GM21576 (cell line): ENCODE results near the gene SESTD1.

Experiments used
- ATAC-seq: cut with Tn5 transposase; IDR thresholded peaks from one replicate; pipeline ENCODE4 v1.9.1; 2021; ENCODE audit warnings: mild to moderate bottlenecking, moderate library complexity; ENCODE audit not compliant: unreplicated experiment

Gene SESTD1

GRCh38 chr2:179193759-179194394 is 70.8 kb downstream of the SESTD1 start:
- ATAC-seq = no peak

GRCh38 chr2:179191110-179191509 is 73.5 kb downstream of the SESTD1 start:
- ATAC-seq = no peak

GRCh38 chr2:179186126-179186525 is 78.5 kb downstream of the SESTD1 start:
- no peak for ATAC-seq

- ATAC-seq = no peak
These were observed 80.0 kb downstream of the SESTD1 start for GRCh38 chr2:179184610-179185009.

GRCh38 chr2:179181002-179181401 is 83.6 kb downstream of the SESTD1 start:
- ATAC-seq = no peak

GRCh38 chr2:179180242-179180641 is 84.4 kb downstream of the SESTD1 start:
- no peak for ATAC-seq

GRCh38 chr2:179179719-179180118 is 84.9 kb downstream of the SESTD1 start:
- no peak for ATAC-seq

- ATAC-seq = no peak
These were observed 86.9 kb downstream of the SESTD1 start for GRCh38 chr2:179177694-179178093.

GRCh38 chr2:179174240-179174639 is 90.4 kb downstream of the SESTD1 start:
- ATAC-seq = no peak

GRCh38 chr2:179172894-179173293 is 91.7 kb downstream of the SESTD1 start:
- ATAC-seq = no peak

GRCh38 chr2:179171371-179171770 is 93.3 kb downstream of the SESTD1 start:
- no peak for ATAC-seq

- ATAC-seq = no peak
These were observed 93.7 kb downstream of the SESTD1 start for GRCh38 chr2:179170901-179171300.

GRCh38 chr2:179165356-179166000 is 99.2 kb downstream of the SESTD1 start:
- no peak for ATAC-seq

GRCh38 chr2:179141206-179141605 is 123.4 kb downstream of the SESTD1 start:
- no peak for ATAC-seq

GRCh38 chr2:179140571-179140970 is 124.1 kb downstream of the SESTD1 start:
- no peak for ATAC-seq

GRCh38 chr2:179139506-179139905 is 125.1 kb downstream of the SESTD1 start:
- no peak for ATAC-seq

- ATAC-seq = no peak
These were observed 127.4 kb downstream of the SESTD1 start for GRCh38 chr2:179137200-179137759.

- ATAC-seq = no peak
These were observed 131.6 kb downstream of the SESTD1 start for GRCh38 chr2:179133016-179133415.

GRCh38 chr2:179132076-179132475 is 132.6 kb downstream of the SESTD1 start:
- no peak for ATAC-seq

- ATAC-seq = no peak
These were observed 134.1 kb downstream of the SESTD1 start for GRCh38 chr2:179130560-179130959.

GRCh38 chr2:179129574-179130238 is 134.9 kb downstream of the SESTD1 start:
- no peak for ATAC-seq

GRCh38 chr2:179125404-179125803 is 139.2 kb downstream of the SESTD1 start:
- no peak for ATAC-seq
